ENCODE measurements around the gene DERA. TPM values are rescaled to one million over a fixed set of nuclear protein-coding genes. Genes with fewer than 3 reads are reported as not detected.

The DERA gene
- total and polyA plus RNA-seq, 2 of the 13 experiments (the other 11 are each of a cell fraction or from before 2014, with no cell fraction given), result 24.0 to 51.3 TPM

DNA sequence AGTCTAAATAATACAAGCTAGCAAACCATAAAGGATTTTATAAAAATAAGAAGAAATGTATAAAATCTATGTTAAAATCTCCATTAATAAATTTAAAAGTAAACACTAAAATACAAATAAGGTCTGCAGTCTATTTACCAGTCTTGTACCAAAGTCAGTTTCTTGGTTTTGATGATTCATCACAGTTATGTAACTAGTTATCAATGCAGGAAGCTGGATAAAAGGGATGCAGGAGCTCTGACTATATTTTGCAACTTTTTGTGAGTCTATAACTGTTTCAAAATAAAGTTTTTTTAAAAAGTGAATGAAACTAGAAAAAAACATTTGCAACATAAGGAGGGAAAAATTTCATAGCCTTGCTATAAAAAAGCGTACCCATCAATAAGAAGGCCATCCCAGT is 151.5 kb downstream of the DERA start:
- intact Hi-C loops (cut with micrococcal nuclease; ENCODE audit: unreplicated experiment) (no loop called here), in situ Hi-C loops (cut with HindIII; ENCODE audit: extremely low pct_ligation_motif_present, low pct_unique_long_range_greater_than_20kb) (no loop called here)
- TF ChIP-seq MAFK (conservative IDR thresholded peaks at IDR 0.05 in 1 of 2, IDR thresholded peaks at IDR 0.05 in 1 of 2; ENCODE audit: low read length in 2 of 2) (0 out of 4 replicates have a peak, but pooled peaks of 1 of the 2 experiments have one; percentile 2), ZNF329 (CRISPR knock-in tag; IDR thresholded peaks at IDR 0.05; ENCODE audit: low read depth) (no peak)
- Histone ChIP-seq H3K27ac (ENCODE audit: extremely low read length, insufficient read depth, low read length) (no peak overlapping the region), H3K4me1 (ENCODE audit: insufficient read depth, low read length) (no peaks in the 10 kb centered on the region), H3K4me2 (ENCODE audit: low read depth, low read length) (no peak overlapping the region), H3K27me3 (ENCODE audit: control insufficient read depth in 1 of 2, insufficient read depth in 2 of 2, low read length in 2 of 2) (no peaks in the 10 kb centered on the region; a peak in 1 of 5 replicates), H3K9me3 (ENCODE audit: low read length) (no peaks in the 10 kb centered on the region), H4K20me1 (ENCODE audit: insufficient read depth, low read length) (no peaks in the 10 kb centered on the region), H3K79me2 (ENCODE audit: insufficient read depth, low read length) (no peaks in the 10 kb centered on the region), H3K36me3 (replicated peaks in 1 of 2; ENCODE audit: control insufficient read depth in 1 of 2, insufficient read depth in 2 of 2, low read length in 2 of 2) (no peaks in the 10 kb centered on the region), H3K4me3 (replicated peaks in 1 of 3; ENCODE audit: insufficient read depth in 1 of 3, low read depth in 2 of 3, low read length in 3 of 3) (no peak overlapping the region), H2AFZ (ENCODE audit: low read length) (no peak overlapping the region), H3K9ac (ENCODE audit: insufficient read depth, low read depth, low read length) (no peak overlapping the region)
- FAIRE-seq (no peak), ATAC-seq (no peak), DNase-seq (ENCODE audit: low spot score) (no peak)
- no TSS peak for BruUV-seq (replicated peaks)
- ChIA-PET POLR2A (no interaction called here), CTCF (ENCODE audit: low intra/inter-chr PET ratio, low total read pairs) (no interaction called here)
- 33% methylated on average over 1 of the region's 1 CpG for WGBS (ENCODE audit: low lambda C conversion rate)

DNA sequence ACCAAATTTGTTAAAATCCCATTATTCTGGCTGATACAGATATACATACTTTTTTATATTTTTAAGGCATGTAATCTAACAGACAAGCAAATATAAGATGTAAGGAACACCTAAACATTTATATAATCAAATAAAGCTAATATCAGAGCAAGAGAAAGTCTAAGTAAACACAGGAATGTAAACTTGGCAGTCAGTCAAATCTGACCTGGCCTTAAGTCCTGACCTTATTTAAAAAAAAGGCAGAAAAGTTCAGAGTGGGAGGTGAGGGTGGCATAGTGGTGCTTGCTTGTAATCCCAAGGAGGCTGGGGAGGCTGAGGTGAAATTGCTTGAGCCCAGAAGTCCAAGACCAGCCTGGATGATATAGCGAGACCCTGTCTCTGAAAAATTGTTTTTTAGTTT is 152.6 kb downstream of the DERA start:
- in situ Hi-C loops (cut with HindIII; ENCODE audit: extremely low pct_ligation_motif_present, low pct_unique_long_range_greater_than_20kb), result no loop called here
- no peaks in the 10 kb centered on the region; a peak in 1 of 5 replicates for H3K27me3 ChIP-seq (ENCODE audit: control insufficient read depth in 1 of 2, insufficient read depth in 2 of 2, low read length in 2 of 2)
- no peaks in the 10 kb centered on the region for H3K4me1 ChIP-seq (ENCODE audit: insufficient read depth, low read length)
- ChIA-PET POLR2A (no interaction called here), CTCF (ENCODE audit: low intra/inter-chr PET ratio, low total read pairs) (no interaction called here)
- FAIRE-seq, result no peak
- TF ChIP-seq, protein P1, sequence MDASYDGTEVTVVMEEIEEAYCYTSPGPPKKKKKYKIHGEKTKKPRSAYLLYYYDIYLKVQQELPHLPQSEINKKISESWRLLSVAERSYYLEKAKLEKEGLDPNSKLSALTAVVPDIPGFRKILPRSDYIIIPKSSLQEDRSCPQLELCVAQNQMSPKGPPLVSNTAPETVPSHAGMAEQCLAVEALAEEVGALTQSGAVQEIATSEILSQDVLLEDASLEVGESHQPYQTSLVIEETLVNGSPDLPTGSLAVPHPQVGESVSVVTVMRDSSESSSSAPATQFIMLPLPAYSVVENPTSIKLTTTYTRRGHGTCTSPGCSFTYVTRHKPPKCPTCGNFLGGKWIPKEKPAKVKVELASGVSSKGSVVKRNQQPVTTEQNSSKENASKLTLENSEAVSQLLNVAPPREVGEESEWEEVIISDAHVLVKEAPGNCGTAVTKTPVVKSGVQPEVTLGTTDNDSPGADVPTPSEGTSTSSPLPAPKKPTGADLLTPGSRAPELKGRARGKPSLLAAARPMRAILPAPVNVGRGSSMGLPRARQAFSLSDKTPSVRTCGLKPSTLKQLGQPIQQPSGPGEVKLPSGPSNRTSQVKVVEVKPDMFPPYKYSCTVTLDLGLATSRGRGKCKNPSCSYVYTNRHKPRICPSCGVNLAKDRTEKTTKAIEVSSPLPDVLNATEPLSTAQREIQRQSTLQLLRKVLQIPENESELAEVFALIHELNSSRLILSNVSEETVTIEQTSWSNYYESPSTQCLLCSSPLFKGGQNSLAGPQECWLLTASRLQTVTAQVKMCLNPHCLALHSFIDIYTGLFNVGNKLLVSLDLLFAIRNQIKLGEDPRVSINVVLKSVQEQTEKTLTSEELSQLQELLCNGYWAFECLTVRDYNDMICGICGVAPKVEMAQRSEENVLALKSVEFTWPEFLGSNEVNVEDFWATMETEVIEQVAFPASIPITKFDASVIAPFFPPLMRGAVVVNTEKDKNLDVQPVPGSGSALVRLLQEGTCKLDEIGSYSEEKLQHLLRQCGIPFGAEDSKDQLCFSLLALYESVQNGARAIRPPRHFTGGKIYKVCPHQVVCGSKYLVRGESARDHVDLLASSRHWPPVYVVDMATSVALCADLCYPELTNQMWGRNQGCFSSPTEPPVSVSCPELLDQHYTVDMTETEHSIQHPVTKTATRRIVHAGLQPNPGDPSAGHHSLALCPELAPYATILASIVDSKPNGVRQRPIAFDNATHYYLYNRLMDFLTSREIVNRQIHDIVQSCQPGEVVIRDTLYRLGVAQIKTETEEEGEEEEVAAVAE (CRISPR knock-in tag; IDR thresholded peaks at IDR 0.05; ENCODE audit: borderline replicate concordance), result no peak
- TF ChIP-seq ONECUT2 (CRISPR knock-in tag; IDR thresholded peaks at IDR 0.05), result no peak
- TF ChIP-seq, protein P2, sequence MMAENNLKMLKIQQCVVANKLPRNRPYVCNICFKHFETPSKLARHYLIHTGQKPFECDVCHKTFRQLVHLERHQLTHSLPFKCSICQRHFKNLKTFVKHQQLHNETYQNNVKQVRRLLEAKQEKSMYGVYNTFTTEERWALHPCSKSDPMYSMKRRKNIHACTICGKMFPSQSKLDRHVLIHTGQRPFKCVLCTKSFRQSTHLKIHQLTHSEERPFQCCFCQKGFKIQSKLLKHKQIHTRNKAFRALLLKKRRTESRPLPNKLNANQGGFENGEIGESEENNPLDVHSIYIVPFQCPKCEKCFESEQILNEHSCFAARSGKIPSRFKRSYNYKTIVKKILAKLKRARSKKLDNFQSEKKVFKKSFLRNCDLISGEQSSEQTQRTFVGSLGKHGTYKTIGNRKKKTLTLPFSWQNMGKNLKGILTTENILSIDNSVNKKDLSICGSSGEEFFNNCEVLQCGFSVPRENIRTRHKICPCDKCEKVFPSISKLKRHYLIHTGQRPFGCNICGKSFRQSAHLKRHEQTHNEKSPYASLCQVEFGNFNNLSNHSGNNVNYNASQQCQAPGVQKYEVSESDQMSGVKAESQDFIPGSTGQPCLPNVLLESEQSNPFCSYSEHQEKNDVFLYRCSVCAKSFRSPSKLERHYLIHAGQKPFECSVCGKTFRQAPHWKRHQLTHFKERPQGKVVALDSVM (CRISPR knock-in tag; IDR thresholded peaks at IDR 0.05), result no peak
- H3K9me3 ChIP-seq (ENCODE audit: low read length), result no peaks in the 10 kb centered on the region
- H3K4me3 ChIP-seq (replicated peaks in 1 of 3; ENCODE audit: insufficient read depth in 1 of 3, low read depth in 2 of 3, low read length in 3 of 3), result no peak overlapping the region
- WGBS (ENCODE audit: low lambda C conversion rate), result 18% methylated on average over 1 of the region's 1 CpG
- no peaks in the 10 kb centered on the region for H3K79me2 ChIP-seq (ENCODE audit: insufficient read depth, low read length)
- BruUV-seq (replicated peaks), result no TSS peak
- ATAC-seq, result no peak
- DNase-seq (ENCODE audit: low spot score), result no peak
- intact Hi-C loops (cut with micrococcal nuclease; ENCODE audit: unreplicated experiment), result no loop called here
- H2AFZ ChIP-seq (ENCODE audit: low read length), result no peak overlapping the region
- H3K4me2 ChIP-seq (ENCODE audit: low read depth, low read length), result no peak overlapping the region
- no peaks in the 10 kb centered on the region for H4K20me1 ChIP-seq (ENCODE audit: insufficient read depth, low read length)
- no peak overlapping the region for H3K9ac ChIP-seq (ENCODE audit: insufficient read depth, low read depth, low read length)
- no peaks in the 10 kb centered on the region for H3K36me3 ChIP-seq (replicated peaks in 1 of 2; ENCODE audit: control insufficient read depth in 1 of 2, insufficient read depth in 2 of 2, low read length in 2 of 2)
- H3K27ac ChIP-seq (ENCODE audit: extremely low read length, insufficient read depth, low read length), result no peak overlapping the region

All from HepG2 (cell line).